ENCODE measurements around the gene GALNT17.

- TF ChIP-seq EZH2phosphoT487 (IDR thresholded peaks at IDR 0.05; ENCODE audit: unreplicated experiment): no peak
- TF ChIP-seq, protein P1, sequence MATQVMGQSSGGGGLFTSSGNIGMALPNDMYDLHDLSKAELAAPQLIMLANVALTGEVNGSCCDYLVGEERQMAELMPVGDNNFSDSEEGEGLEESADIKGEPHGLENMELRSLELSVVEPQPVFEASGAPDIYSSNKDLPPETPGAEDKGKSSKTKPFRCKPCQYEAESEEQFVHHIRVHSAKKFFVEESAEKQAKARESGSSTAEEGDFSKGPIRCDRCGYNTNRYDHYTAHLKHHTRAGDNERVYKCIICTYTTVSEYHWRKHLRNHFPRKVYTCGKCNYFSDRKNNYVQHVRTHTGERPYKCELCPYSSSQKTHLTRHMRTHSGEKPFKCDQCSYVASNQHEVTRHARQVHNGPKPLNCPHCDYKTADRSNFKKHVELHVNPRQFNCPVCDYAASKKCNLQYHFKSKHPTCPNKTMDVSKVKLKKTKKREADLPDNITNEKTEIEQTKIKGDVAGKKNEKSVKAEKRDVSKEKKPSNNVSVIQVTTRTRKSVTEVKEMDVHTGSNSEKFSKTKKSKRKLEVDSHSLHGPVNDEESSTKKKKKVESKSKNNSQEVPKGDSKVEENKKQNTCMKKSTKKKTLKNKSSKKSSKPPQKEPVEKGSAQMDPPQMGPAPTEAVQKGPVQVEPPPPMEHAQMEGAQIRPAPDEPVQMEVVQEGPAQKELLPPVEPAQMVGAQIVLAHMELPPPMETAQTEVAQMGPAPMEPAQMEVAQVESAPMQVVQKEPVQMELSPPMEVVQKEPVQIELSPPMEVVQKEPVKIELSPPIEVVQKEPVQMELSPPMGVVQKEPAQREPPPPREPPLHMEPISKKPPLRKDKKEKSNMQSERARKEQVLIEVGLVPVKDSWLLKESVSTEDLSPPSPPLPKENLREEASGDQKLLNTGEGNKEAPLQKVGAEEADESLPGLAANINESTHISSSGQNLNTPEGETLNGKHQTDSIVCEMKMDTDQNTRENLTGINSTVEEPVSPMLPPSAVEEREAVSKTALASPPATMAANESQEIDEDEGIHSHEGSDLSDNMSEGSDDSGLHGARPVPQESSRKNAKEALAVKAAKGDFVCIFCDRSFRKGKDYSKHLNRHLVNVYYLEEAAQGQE (IDR thresholded peaks at IDR 0.05; ENCODE audit: unreplicated experiment): no peak
- TF ChIP-seq EZH2 (IDR thresholded peaks at IDR 0.05; ENCODE audit: low read depth, unreplicated experiment): no peak
These were observed 599.8 kb downstream of the GALNT17 start for GRCh38 chr7:71731740-71732139.

Data from GM23338 (cell line).